Activated naive CD4-positive, alpha-beta T cell treated with anti-CD3 and anti-CD28 coated beads, Interleukin-2, amount 50 U/mL, for 72 hours (primary cell): ENCODE data around the gene TMCC2. TPM values are rescaled to one million over a fixed set of nuclear protein-coding genes. Genes with fewer than 3 reads are reported as not detected.

Source experiments
- ATAC-seq, 2 donors: fragments of 150-1000 bp; cut with Tn5 transposase; 2 replicates each; pipeline ENCODE4 v1.10.0; 2021; ENCODE audit warnings: mild to moderate bottlenecking in 2 of 2, moderate library complexity in 2 of 2
- DNase-seq, 2 donors: peaks; one replicate each; pipeline ENCODE4 v3.0.0; 2021 to 2022; ENCODE audit warnings: low spot score in 2 of 2
- H3K27ac Mint-ChIP-seq, 2 donors: one replicate each; pipeline ENCODE4 v1.8.0; 2022; ENCODE audit warnings: mild to moderate bottlenecking in 2 of 2, mixed read lengths in 2 of 2
- H3K36me3 Mint-ChIP-seq, 2 donors: one replicate each; pipeline ENCODE4 v1.8.0; 2022; ENCODE audit warnings: mixed read lengths in 2 of 2
- H3K9me3 Mint-ChIP-seq, 2 donors: one replicate each; pipeline ENCODE4 v1.8.0; 2022; ENCODE audit warnings: mixed read lengths in 2 of 2
- total RNA-seq, 2 donors: library from RNA; stranded (reverse); gene quantifications; one replicate each; pipeline ENCODE4 v1.2.3, GENCODE V29; 2022

TMCC2 gene
- total RNA-seq, 2 donors from 2014 or later, result 11.1 to 17.2 TPM

DNA sequence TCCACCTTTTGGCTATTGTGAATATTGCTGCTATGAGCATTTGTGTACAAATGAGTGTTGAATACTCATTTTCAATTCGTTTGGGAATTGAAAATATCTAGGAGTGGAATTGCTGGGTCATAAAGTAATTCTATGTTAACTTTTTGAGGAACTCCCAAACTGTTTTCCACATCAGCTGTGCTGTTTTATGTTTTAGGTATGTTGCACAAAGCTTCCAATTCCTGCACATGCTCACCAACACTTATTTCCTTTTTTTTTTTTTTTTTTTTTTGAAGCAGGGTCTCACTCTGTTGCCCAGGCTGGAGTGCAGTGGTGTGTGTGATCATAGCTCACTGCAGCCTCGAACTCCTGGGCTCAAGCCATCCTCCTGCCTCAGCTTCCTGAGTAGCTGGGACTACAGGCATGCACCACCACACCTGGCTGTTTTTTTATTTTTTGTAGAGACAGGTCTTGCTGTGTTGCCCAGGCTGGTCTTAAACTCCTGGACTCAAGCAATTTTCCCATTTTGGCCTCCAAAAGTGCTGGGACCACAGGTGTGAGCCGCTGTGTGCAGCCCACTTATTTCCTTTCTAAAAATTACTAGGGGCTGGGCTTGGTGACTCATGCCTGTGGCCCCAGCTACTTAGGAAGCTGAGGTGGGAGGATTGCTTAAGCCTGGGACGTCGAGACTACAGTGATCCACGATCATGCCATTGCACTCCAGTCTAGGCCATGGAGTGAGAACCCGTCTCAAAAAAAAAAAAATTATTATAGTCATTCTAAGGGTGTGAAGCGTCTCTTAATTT lies 33.4 kb downstream of the TMCC2 start:
- Mint-ChIP-seq H3K27ac (no peak overlapping the region), H3K36me3 (peaks cover 0 to 4% of the 10 kb centered on the region in 2 donors), H3K9me3 (no peaks in the 10 kb centered on the region)
- ATAC-seq (peak; percentile 55 to 62), DNase-seq (no peak)

DNA sequence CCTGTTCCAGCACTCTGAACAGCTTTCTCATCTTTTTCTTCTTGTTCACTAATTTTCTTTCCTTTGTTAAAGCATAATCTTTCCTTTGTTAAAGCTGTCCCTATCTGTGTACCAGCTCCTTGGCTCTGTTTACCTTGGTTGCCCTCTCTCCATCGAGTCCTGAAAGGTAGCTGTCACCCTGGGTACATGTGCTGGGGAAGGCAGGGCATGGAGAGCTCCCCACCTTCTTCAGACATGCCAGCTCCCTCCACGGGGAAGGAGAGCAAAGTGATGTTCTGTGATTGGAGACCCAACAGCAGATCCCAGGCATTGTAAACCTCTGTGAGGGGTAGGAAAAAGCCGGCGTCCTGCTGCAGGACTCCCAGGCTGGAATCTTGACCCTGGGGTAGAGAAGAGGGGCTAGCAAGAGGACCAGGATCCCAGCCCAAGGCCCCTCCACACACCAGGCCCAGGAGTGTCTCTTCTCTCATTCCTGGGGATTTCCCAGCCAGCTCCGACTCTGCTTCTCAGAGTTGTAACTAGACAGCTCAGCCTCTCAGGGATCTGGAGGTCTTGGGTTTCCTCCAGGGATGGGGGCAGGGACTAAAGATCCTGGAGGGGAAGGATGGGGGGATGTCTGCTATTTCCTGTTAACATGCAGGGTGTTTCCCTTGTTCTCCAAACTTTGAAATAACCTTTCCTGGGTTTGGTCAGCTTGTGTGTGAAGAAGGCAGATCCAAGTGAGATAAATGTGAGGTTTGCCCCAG lies 34.4 kb downstream of the TMCC2 start:
- H3K27ac Mint-ChIP-seq, result no peak overlapping the region
- peak in 1 of 2 donors; percentile 23 for ATAC-seq
- DNase-seq, result no peak
- no peaks in the 10 kb centered on the region for H3K36me3 Mint-ChIP-seq
- no peaks in the 10 kb centered on the region for H3K9me3 Mint-ChIP-seq

GRCh38 chr1:205262731-205263171 lies 35.0 kb downstream of the TMCC2 start:
- no peaks in the 10 kb centered on the region for H3K9me3 Mint-ChIP-seq
- no peaks in the 10 kb centered on the region for H3K36me3 Mint-ChIP-seq
- ATAC-seq, result peak in 1 of 2 donors; percentile 23
- DNase-seq, result no peak
- no peak overlapping the region for H3K27ac Mint-ChIP-seq

- no peak overlapping the region for H3K27ac Mint-ChIP-seq
- no peak for ATAC-seq
- no peaks in the 10 kb centered on the region for H3K9me3 Mint-ChIP-seq
- peaks cover 0 to under 1% of the 10 kb centered on the region in 2 donors for H3K36me3 Mint-ChIP-seq
- no peak for DNase-seq
Observed at GRCh38 chr1:205263580-205264190, 35.9 kb downstream of the TMCC2 start.

- Mint-ChIP-seq H3K27ac (peak overlapping the region in 1 of 2 donors; percentile 31), H3K36me3 (peaks cover 0 to 4% of the 10 kb centered on the region in 2 donors), H3K9me3 (no peaks in the 10 kb centered on the region)
- DNase-seq (no peak), ATAC-seq (no peak)
Observed at GRCh38 chr1:205266611-205267305, 39.0 kb downstream of the TMCC2 start.

DNA sequence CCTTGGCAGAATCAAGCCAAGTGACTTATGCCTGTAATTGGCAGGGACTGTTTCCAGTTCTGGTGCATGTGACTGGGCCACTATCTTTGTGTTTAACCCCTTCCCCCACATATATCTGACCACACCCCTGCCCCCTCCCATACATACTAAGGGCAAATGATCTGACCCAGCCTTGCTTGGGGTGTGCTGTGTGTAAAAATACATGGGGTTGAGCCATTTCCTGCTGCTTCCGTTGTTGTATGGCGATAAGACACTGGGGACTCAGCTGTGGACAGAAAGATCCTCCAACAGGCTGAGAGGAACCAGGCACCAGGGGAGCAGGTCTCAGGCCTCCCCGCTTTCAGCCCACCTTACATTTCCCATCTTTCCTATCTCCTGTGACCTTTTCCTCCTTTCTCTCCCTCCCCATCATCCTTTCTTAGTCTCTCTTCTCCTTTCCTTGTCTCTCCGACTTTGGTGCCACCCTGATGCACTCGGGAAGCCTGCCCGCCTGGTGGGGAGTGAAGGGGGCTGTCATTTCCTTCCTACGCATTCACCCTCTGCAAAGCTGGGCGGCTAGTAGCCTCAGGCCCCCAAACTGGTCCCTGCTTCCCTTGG lies 39.7 kb downstream of the TMCC2 start:
- Mint-ChIP-seq H3K27ac (no peak overlapping the region), H3K9me3 (no peaks in the 10 kb centered on the region), H3K36me3 (peaks cover 0 to 4% of the 10 kb centered on the region in 2 donors)
- DNase-seq, result no peak
- ATAC-seq, result no peak

DNA sequence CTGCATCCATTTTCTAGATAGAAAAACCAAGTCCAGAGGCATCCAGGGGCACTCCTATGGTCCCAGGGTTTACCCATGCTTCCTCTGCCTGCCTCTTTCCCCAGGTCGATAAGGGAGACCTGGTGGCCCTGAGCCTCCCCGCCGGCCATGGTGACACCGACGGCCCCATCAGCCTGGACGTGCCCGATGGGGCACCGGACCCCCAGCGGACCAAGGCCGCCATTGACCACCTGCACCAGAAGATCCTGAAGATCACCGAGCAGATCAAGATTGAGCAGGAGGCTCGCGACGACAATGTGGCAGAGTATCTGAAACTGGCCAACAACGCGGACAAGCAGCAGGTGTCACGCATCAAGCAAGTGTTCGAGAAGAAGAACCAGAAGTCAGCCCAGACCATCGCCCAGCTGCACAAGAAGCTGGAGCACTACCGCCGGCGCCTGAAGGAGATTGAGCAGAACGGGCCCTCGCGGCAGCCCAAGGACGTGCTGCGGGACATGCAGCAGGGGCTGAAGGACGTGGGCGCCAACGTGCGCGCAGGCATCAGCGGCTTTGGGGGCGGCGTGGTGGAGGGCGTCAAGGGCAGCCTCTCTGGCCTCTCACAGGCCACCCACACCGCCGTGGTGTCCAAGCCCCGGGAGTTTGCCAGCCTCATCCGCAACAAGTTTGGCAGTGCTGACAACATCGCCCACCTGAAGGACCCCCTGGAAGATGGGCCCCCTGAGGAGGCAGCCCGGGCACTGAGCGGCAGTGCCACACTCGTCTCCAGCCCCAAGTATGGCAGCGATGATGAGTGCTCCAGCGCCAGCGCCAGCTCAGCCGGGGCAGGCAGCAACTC lies 41.3 kb downstream of the TMCC2 start:
- no peak for DNase-seq
- peaks cover 0 to 4% of the 10 kb centered on the region in 2 donors for H3K36me3 Mint-ChIP-seq
- no peak for ATAC-seq

GRCh38 chr1:205269711-205270110 lies 42.0 kb downstream of the TMCC2 start:
- no peaks in the 10 kb centered on the region for H3K9me3 Mint-ChIP-seq
- DNase-seq, result no peak
- ATAC-seq, result no peak
- H3K27ac Mint-ChIP-seq, result no peak overlapping the region
- peaks cover 0 to 4% of the 10 kb centered on the region in 2 donors for H3K36me3 Mint-ChIP-seq

More for the DNA sequence above, 41.3 kb downstream of the TMCC2 start:
- Mint-ChIP-seq H3K9me3 (no peaks in the 10 kb centered on the region), H3K27ac (no peak overlapping the region)

- Mint-ChIP-seq H3K27ac (no peak overlapping the region), H3K9me3 (no peaks in the 10 kb centered on the region), H3K36me3 (peaks cover 0 to 4% of the 10 kb centered on the region in 2 donors)
- DNase-seq, result no peak
- ATAC-seq, result no peak
Observed at GRCh38 chr1:205270271-205270670, 42.5 kb downstream of the TMCC2 start.

- ATAC-seq, result no peak
- no peak for DNase-seq
- Mint-ChIP-seq H3K36me3 (peaks cover 0 to 4% of the 10 kb centered on the region in 2 donors), H3K27ac (no peak overlapping the region), H3K9me3 (no peaks in the 10 kb centered on the region)
Observed at GRCh38 chr1:205270764-205271163, 43.0 kb downstream of the TMCC2 start.

DNA sequence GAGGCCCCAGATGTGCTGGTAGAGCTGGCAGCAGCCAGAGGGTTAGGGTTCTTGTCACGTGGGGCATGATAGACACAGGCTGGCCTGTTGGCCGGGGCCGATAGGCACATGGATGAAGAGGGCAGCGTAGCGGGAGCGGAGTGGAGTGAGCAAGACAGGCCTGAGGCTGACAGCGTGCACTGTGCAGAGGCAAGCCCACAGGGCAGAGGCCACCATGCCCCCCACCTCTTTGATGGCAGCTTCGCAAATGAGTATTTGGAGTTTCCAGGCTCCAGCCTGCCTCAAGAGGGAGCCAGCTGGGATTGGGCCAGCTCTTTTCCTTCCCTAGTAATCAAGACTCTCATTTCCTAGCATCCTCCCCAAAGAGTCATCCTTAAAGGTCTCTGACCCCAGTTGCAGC lies 43.5 kb downstream of the TMCC2 start:
- ATAC-seq, result no peak
- peaks cover 0 to 4% of the 10 kb centered on the region in 2 donors for H3K36me3 Mint-ChIP-seq
- no peaks in the 10 kb centered on the region for H3K9me3 Mint-ChIP-seq
- DNase-seq, result no peak
- H3K27ac Mint-ChIP-seq, result no peak overlapping the region

DNA sequence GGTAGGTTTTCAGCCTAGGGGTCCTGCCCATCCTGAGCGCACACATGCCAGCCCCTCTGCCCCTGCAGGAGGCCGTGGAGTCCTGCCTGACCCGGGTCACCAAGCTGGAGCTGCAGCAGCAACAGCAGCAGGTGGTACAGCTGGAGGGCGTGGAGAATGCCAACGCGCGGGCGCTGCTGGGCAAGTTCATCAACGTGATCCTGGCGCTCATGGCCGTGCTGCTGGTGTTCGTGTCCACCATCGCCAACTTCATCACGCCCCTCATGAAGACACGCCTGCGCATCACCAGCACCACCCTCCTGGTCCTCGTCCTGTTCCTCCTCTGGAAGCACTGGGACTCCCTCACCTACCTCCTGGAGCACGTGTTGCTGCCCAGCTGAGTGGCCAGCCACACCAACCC lies 44.0 kb downstream of the TMCC2 start:
- DNase-seq (no peak), ATAC-seq (no peak)
- Mint-ChIP-seq H3K36me3 (peaks cover 0 to 4% of the 10 kb centered on the region in 2 donors), H3K27ac (no peak overlapping the region), H3K9me3 (no peaks in the 10 kb centered on the region)

DNA sequence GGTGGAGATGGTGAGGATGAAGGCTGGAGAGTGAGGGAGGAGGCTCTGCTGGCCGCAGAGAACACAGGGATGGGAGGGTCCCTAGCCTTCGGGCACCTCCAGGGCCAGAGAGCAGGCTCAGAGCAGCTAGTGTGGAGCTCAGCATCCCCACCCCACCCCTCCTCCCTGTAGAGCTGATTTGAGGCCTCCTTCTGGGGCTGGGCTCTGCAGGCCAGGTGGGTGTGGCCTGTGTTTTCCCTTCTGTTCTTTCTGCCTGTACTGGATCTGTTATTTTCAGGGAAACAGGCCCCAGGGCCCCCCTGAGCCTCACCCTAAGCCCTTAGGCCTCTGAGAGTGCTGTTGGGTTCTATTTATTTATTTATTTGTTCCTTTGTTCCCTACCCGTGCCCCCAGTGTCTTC lies 44.8 kb downstream of the TMCC2 start:
- Mint-ChIP-seq H3K27ac (peak overlapping the region in 1 of 2 donors; percentile 15), H3K36me3 (peaks cover 0 to 4% of the 10 kb centered on the region in 2 donors), H3K9me3 (no peaks in the 10 kb centered on the region)
- ATAC-seq, result no peak
- DNase-seq, result no peak

GRCh38 chr1:205273551-205273982 lies 45.8 kb downstream of the TMCC2 start:
- H3K27ac Mint-ChIP-seq, result no peak overlapping the region
- ATAC-seq (peak; percentile 80 to 88), DNase-seq (peak; percentile 79 to 86)
- peaks cover 0 to 4% of the 10 kb centered on the region in 2 donors for H3K36me3 Mint-ChIP-seq
- H3K9me3 Mint-ChIP-seq, result no peaks in the 10 kb centered on the region

- ATAC-seq (peak; percentile 29 to 58), DNase-seq (no peak)
- Mint-ChIP-seq H3K36me3 (no peaks in the 10 kb centered on the region), H3K9me3 (no peaks in the 10 kb centered on the region), H3K27ac (no peak overlapping the region)
Observed at GRCh38 chr1:205274041-205274691, 46.4 kb downstream of the TMCC2 start.
